ENCODE data around the gene COCH.

The COCH gene

GRCh38 chr14:30883508-30884294 lies 9.3 kb downstream of the COCH start:
- H3K9me3 ChIP-seq (ENCODE audit: control insufficient read depth, insufficient read depth, low read depth, low read length), result no peaks in the 10 kb centered on the region
- no peak overlapping the region for H3K27ac ChIP-seq (ENCODE audit: extremely low read depth, low read depth, low read length)
- TF ChIP-seq GFI1B (tag by site-specific recombination; IDR thresholded peaks at IDR 0.05) (no peak), ZNF221 (tag by site-specific recombination; IDR thresholded peaks at IDR 0.05; ENCODE audit: borderline replicate concordance) (no peak), GLI2 (tag by site-specific recombination; IDR thresholded peaks at IDR 0.05; ENCODE audit: borderline replicate concordance, low read depth) (no peak), ZNF707 (tag by site-specific recombination; IDR thresholded peaks at IDR 0.05) (no peak), ZNF133 (tag by site-specific recombination; IDR thresholded peaks at IDR 0.05) (no peak), ZNF623 (tag by site-specific recombination; IDR thresholded peaks at IDR 0.05) (no peak), ZNF645 (tag by site-specific recombination; IDR thresholded peaks at IDR 0.05) (no peak), ZNF530 (tag by site-specific recombination; IDR thresholded peaks at IDR 0.05; ENCODE audit: low read depth) (no peak), ZNF777 (tag by site-specific recombination; IDR thresholded peaks at IDR 0.05; ENCODE audit: borderline replicate concordance) (no peak), ZXDB (tag by site-specific recombination; IDR thresholded peaks at IDR 0.05) (no peak), ZNF544 (tag by site-specific recombination; IDR thresholded peaks at IDR 0.05) (no peak)
- TF ChIP-seq, protein P1, sequence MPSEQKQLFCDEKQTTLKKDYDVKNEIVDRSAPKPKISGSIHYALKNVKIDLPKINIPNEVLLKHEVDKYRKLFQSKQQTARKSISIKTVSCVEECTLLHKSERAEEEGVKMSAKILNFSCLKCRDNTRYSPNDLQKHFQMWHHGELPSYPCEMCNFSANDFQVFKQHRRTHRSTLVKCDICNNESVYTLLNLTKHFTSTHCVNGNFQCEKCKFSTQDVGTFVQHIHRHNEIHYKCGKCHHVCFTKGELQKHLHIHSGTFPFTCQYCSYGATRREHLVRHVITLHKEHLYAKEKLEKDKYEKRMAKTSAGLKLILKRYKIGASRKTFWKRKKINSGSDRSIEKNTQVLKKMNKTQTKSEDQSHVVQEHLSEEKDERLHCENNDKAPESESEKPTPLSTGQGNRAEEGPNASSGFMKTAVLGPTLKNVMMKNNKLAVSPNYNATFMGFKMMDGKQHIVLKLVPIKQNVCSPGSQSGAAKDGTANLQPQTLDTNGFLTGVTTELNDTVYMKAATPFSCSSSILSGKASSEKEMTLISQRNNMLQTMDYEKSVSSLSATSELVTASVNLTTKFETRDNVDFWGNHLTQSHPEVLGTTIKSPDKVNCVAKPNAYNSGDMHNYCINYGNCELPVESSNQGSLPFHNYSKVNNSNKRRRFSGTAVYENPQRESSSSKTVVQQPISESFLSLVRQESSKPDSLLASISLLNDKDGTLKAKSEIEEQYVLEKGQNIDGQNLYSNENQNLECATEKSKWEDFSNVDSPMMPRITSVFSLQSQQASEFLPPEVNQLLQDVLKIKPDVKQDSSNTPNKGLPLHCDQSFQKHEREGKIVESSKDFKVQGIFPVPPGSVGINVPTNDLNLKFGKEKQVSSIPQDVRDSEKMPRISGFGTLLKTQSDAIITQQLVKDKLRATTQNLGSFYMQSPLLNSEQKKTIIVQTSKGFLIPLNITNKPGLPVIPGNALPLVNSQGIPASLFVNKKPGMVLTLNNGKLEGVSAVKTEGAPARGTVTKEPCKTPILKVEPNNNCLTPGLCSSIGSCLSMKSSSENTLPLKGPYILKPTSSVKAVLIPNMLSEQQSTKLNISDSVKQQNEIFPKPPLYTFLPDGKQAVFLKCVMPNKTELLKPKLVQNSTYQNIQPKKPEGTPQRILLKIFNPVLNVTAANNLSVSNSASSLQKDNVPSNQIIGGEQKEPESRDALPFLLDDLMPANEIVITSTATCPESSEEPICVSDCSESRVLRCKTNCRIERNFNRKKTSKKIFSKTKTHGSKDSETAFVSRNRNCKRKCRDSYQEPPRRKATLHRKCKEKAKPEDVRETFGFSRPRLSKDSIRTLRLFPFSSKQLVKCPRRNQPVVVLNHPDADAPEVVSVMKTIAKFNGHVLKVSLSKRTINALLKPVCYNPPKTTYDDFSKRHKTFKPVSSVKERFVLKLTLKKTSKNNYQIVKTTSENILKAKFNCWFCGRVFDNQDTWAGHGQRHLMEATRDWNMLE (tag by site-specific recombination; conservative IDR thresholded peaks at IDR 0.05; ENCODE audit: low read depth), result no peak
- CTCF ChIA-PET, result interaction anchor here (0.7 kb wide), 1 partner anchor 407 kb away, joined by 4 read pairs; no protein-coding TSS in a partner anchor
- H3K4me1 ChIP-seq (ENCODE audit: control insufficient read depth, insufficient read depth, low read length), result no peaks in the 10 kb centered on the region
- no peak overlapping the region for H3K4me3 ChIP-seq (ENCODE audit: low read depth, low read length)
- peaks cover 71 to 84% of the 10 kb centered on the region in 2 experiments for H3K36me3 ChIP-seq (ENCODE audit: control insufficient read depth in 2 of 2, insufficient read depth in 1 of 2, low read length in 2 of 2)
- POLR2A ChIA-PET, result interaction anchor here (0.5 kb wide), 1 partner anchor 231 kb away, joined by 3 read pairs; no protein-coding TSS in a partner anchor

DNA sequence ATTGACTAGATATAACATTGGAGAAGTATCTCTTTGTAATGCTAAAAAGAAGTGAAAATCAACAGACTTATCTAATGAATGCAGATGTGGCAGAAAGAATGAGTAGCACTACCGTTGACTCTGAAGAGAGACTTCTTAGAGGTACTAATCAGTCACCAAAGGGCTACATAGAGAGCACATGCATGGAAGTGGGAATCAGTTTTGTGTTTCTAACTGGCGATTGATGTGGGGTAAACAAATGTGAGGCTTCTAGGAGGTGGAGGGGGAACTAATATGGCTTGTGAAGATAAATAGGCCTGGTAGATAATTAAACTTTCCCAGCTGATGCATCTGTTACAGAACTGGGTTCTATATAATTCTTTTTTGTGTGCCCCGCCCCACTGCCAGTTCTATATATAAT lies 10.5 kb downstream of the COCH start:
- POLR2A ChIA-PET, result no interaction called here
- Histone ChIP-seq H3K36me3 (ENCODE audit: control insufficient read depth in 2 of 2, insufficient read depth in 1 of 2, low read length in 2 of 2) (peaks cover 68 to 84% of the 10 kb centered on the region in 2 experiments), H3K4me3 (ENCODE audit: low read depth, low read length) (no peak overlapping the region), H3K27ac (ENCODE audit: extremely low read depth, low read depth, low read length) (no peak overlapping the region), H3K4me1 (ENCODE audit: control insufficient read depth, insufficient read depth, low read length) (no peaks in the 10 kb centered on the region), H3K9me3 (ENCODE audit: control insufficient read depth, insufficient read depth, low read depth, low read length) (no peaks in the 10 kb centered on the region)
- CTCF ChIA-PET, result no interaction called here
- TF ChIP-seq ZNF670 (tag by site-specific recombination; IDR thresholded peaks at IDR 0.05; ENCODE audit: low read depth) (no peak), KLF9 (tag by site-specific recombination; IDR thresholded peaks at IDR 0.05; ENCODE audit: low read depth) (no peak), ZNF600 (tag by site-specific recombination; IDR thresholded peaks at IDR 0.05) (no peak), ZNF211 (tag by site-specific recombination; IDR thresholded peaks at IDR 0.05; ENCODE audit: low read depth) (no peak), ZNF350 (tag by site-specific recombination; IDR thresholded peaks at IDR 0.05) (no peak)
- TF ChIP-seq, protein P2, sequence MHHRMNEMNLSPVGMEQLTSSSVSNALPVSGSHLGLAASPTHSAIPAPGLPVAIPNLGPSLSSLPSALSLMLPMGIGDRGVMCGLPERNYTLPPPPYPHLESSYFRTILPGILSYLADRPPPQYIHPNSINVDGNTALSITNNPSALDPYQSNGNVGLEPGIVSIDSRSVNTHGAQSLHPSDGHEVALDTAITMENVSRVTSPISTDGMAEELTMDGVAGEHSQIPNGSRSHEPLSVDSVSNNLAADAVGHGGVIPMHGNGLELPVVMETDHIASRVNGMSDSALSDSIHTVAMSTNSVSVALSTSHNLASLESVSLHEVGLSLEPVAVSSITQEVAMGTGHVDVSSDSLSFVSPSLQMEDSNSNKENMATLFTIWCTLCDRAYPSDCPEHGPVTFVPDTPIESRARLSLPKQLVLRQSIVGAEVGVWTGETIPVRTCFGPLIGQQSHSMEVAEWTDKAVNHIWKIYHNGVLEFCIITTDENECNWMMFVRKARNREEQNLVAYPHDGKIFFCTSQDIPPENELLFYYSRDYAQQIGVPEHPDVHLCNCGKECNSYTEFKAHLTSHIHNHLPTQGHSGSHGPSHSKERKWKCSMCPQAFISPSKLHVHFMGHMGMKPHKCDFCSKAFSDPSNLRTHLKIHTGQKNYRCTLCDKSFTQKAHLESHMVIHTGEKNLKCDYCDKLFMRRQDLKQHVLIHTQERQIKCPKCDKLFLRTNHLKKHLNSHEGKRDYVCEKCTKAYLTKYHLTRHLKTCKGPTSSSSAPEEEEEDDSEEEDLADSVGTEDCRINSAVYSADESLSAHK (tag by site-specific recombination; IDR thresholded peaks at IDR 0.05), result no peak
